Liver (tissue), 9 donors: ENCODE data around the gene GOSR2. TPM values are rescaled to one million over a fixed set of nuclear protein-coding genes. Genes with fewer than 3 reads are reported as not detected.

Source experiments
- DNase-seq: peaks from one replicate; pipeline ENCODE4 v3.0.0-alpha.2; 2017; ENCODE audit warnings: low spot score
- H3K27ac ChIP-seq, 2 donors: one replicate each; pipeline ENCODE4 v1.7.0; 2013; ENCODE audit warnings: inconsistent platforms in 2 of 2, low read length in 2 of 2, control low read depth in 1 of 2, low read depth in 1 of 2, mild to moderate bottlenecking in 1 of 2
- H3K27me3 ChIP-seq, 4 donors: one replicate each; pipeline versions ENCODE4 v1.6.1 to v1.7.0; 2013; ENCODE audit warnings: low read length in 3 of 4, inconsistent platforms in 1 of 4, mild to moderate bottlenecking in 1 of 4, moderate library complexity in 1 of 4; ENCODE audit not compliant: control insufficient read depth in 4 of 4, insufficient read depth in 4 of 4
- H3K36me3 ChIP-seq, 4 donors: one replicate each; pipeline versions ENCODE4 v1.6.1 to v1.7.0; 2013; ENCODE audit warnings: low read length in 3 of 4, mild to moderate bottlenecking in 3 of 4, low read depth in 1 of 4, moderate library complexity in 1 of 4; ENCODE audit not compliant: control insufficient read depth in 4 of 4, insufficient read depth in 3 of 4
- H3K4me1 ChIP-seq, 4 donors: one replicate each; pipeline versions ENCODE4 v1.6.1 to v1.7.0; 2013; ENCODE audit warnings: low read length in 3 of 4, mild to moderate bottlenecking in 3 of 4, moderate library complexity in 1 of 4; ENCODE audit not compliant: control insufficient read depth in 4 of 4, insufficient read depth in 4 of 4
- H3K4me3 ChIP-seq, 3 donors: one replicate each; pipeline versions ENCODE4 v1.6.1 to v1.7.0; 2013; ENCODE audit warnings: low read length in 3 of 3, control low read depth in 1 of 3, low read depth in 1 of 3, mild to moderate bottlenecking in 1 of 3
- H3K9ac ChIP-seq, 2 donors: one replicate each; pipeline ENCODE4 v1.7.0; 2013; ENCODE audit warnings: low read length in 2 of 2, mild to moderate bottlenecking in 2 of 2, moderate library complexity in 2 of 2, control low read depth in 1 of 2, low read depth in 1 of 2
- H3K9me3 ChIP-seq, 4 donors: one replicate each; pipeline versions ENCODE4 v1.6.1 to v1.7.0; 2013; ENCODE audit warnings: low read length in 3 of 4; ENCODE audit not compliant: control insufficient read depth in 4 of 4
- EGR1 ChIP-seq, 2 donors: IDR thresholded peaks; 2 replicates each; pipeline ENCODE4 v1.6.1; 2016 to 2018; ENCODE audit warnings: antibody characterized with exemption in 2 of 2, low read depth in 2 of 2
- FOXA1 ChIP-seq: IDR thresholded peaks from 2 replicates; pipeline ENCODE4 v1.6.1; 2016; ENCODE audit warnings: antibody characterized with exemption
- FOXA2 ChIP-seq: IDR thresholded peaks from 2 replicates; pipeline ENCODE4 v1.6.1; 2016; ENCODE audit warnings: antibody characterized with exemption
- GABPA ChIP-seq, 2 donors: IDR thresholded peaks in 1 of 2; conservative IDR thresholded peaks in 1 of 2; 2 replicates each; pipeline ENCODE4 v1.6.1; 2016; ENCODE audit warnings: antibody characterized with exemption in 2 of 2, mild to moderate bottlenecking in 1 of 2, moderate library complexity in 1 of 2
- HNF4A ChIP-seq, 2 donors: conservative IDR thresholded peaks; 2 replicates each; pipeline ENCODE4 v1.6.1; 2016; ENCODE audit warnings: antibody characterized with exemption in 2 of 2, mild to moderate bottlenecking in 2 of 2
- HNF4G ChIP-seq: IDR thresholded peaks from 2 replicates; pipeline ENCODE4 v1.6.1; 2016; ENCODE audit warnings: antibody characterized with exemption
- JUND ChIP-seq, 2 donors: IDR thresholded peaks; 2 replicates each; pipeline ENCODE4 v1.6.1; 2016; ENCODE audit warnings: antibody characterized with exemption in 2 of 2
- NR2F2 ChIP-seq: IDR thresholded peaks from 2 replicates; pipeline ENCODE4 v1.6.1; 2016; ENCODE audit warnings: antibody characterized with exemption
- RAD21 ChIP-seq, 2 donors: IDR thresholded peaks; 2 replicates each; pipeline ENCODE4 v1.6.1; 2016; ENCODE audit warnings: antibody characterized with exemption in 2 of 2, mild to moderate bottlenecking in 2 of 2
- RXRA ChIP-seq, 2 donors: IDR thresholded peaks; 2 replicates each; pipeline ENCODE4 v1.6.1; 2017 to 2018; ENCODE audit warnings: antibody characterized with exemption in 2 of 2, mild to moderate bottlenecking in 1 of 2
- SP1 ChIP-seq: IDR thresholded peaks from 2 replicates; pipeline ENCODE4 v1.6.1; 2018; ENCODE audit warnings: antibody characterized with exemption, mild to moderate bottlenecking
- TAF1 ChIP-seq: conservative IDR thresholded peaks from 2 replicates; pipeline ENCODE4 v1.6.1; 2016; ENCODE audit warnings: antibody characterized with exemption, mild to moderate bottlenecking
- YY1 ChIP-seq: IDR thresholded peaks from 2 replicates; pipeline ENCODE4 v1.6.1; 2016; ENCODE audit warnings: antibody characterized with exemption, mild to moderate bottlenecking
- whole genome bisulfite sequencing: extraction: QIAGEN DNeasy Blood & Tissue Kit; methylation state at CpG from one replicate; pipeline ENCODE4 v1.1.7; 2013; 5-methylcytosine and 5-hydroxymethylcytosine counted together
- polyA plus RNA-seq, 2 donors: library from polyadenylated mRNA; stranded (reverse) in 1 of 2; unstranded in 1 of 2; fragments of 200-250 nt in 1 of 2; fragments of >200 nt in 1 of 2; fragmentation: Nextera tagmentation in 1 of 2; extraction: Ambion mirVana in 1 of 2; gene quantifications; one replicate each; pipeline versions ENCODE4 v1.2.1 to v1.2.3, GENCODE V29; 2013 to 2015
- total RNA-seq, 2 donors: library from RNA; depleted of rRNA; stranded (reverse); fragments of >200 nt; gene quantifications; one replicate each; pipeline ENCODE4 v1.2.3, GENCODE V29; 2014
- TF ChIP-seq, protein P1 (sequence below): IDR thresholded peaks from 2 replicates; pipeline ENCODE4 v1.6.1; 2016; ENCODE audit warnings: antibody characterized with exemption
- TF ChIP-seq, protein P2 (sequence below): IDR thresholded peaks from 2 replicates; pipeline ENCODE4 v1.6.1; 2016; ENCODE audit warnings: antibody characterized with exemption
- TF ChIP-seq, protein P3 (sequence below): fragments of 150-350 bp; IDR thresholded peaks from 2 replicates; pipeline ENCODE4 v1.5.1; 2017; ENCODE audit warnings: improper control_type of control experiment, low read depth, low read length; ENCODE audit not compliant: missing input control
- TF ChIP-seq, protein P4 (sequence below): IDR thresholded peaks from 2 replicates; pipeline ENCODE4 v1.6.1; 2016; ENCODE audit warnings: antibody characterized with exemption
- donor health status: healthy.
- donor health status: healthy.
- donor health status: healthy.
- donor health status: healthy.
- donor health status: healthy.

The GOSR2 gene
- total and polyA plus RNA-seq, 4 donors, result 19.9 to 43.8 (median 21.0) TPM

DNA sequence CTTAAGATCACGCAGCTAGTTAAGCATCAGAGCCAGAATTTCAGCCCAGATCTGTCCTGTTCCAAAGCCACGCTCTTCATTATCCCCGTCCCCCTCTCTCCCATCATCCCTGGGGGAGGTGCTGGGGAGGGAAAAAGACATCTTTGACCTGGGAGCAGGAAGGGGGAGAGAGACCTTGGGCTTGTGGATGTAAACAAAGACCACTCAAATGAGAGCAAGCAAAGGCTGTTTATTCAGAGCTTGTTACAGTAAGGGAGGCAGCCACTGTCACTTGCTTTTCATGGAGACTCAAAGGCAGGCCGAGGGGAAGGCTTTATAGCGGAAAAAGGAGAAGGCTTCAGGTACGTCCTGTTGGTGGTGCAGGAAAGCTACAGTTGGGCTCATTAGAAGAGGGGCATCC lies 59.6 kb downstream of the GOSR2 start:
- no peak for TF ChIP-seq RXRA (IDR thresholded peaks at IDR 0.05)
- TF ChIP-seq NR2F2, result no peak
- TF ChIP-seq HNF4A (conservative IDR thresholded peaks at IDR 0.05), result no peak
- TF ChIP-seq, protein P1, sequence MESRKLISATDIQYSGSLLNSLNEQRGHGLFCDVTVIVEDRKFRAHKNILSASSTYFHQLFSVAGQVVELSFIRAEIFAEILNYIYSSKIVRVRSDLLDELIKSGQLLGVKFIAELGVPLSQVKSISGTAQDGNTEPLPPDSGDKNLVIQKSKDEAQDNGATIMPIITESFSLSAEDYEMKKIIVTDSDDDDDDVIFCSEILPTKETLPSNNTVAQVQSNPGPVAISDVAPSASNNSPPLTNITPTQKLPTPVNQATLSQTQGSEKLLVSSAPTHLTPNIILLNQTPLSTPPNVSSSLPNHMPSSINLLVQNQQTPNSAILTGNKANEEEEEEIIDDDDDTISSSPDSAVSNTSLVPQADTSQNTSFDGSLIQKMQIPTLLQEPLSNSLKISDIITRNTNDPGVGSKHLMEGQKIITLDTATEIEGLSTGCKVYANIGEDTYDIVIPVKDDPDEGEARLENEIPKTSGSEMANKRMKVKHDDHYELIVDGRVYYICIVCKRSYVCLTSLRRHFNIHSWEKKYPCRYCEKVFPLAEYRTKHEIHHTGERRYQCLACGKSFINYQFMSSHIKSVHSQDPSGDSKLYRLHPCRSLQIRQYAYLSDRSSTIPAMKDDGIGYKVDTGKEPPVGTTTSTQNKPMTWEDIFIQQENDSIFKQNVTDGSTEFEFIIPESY, result no peak
- TF ChIP-seq RAD21 (IDR thresholded peaks at IDR 0.05), result no peak
- no peak for TF ChIP-seq HNF4G
- TF ChIP-seq YY1, result no peak
- TF ChIP-seq, protein P2, sequence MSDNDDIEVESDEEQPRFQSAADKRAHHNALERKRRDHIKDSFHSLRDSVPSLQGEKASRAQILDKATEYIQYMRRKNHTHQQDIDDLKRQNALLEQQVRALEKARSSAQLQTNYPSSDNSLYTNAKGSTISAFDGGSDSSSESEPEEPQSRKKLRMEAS, result no peak
- no peak for TF ChIP-seq TAF1
- TF ChIP-seq, protein P3, sequence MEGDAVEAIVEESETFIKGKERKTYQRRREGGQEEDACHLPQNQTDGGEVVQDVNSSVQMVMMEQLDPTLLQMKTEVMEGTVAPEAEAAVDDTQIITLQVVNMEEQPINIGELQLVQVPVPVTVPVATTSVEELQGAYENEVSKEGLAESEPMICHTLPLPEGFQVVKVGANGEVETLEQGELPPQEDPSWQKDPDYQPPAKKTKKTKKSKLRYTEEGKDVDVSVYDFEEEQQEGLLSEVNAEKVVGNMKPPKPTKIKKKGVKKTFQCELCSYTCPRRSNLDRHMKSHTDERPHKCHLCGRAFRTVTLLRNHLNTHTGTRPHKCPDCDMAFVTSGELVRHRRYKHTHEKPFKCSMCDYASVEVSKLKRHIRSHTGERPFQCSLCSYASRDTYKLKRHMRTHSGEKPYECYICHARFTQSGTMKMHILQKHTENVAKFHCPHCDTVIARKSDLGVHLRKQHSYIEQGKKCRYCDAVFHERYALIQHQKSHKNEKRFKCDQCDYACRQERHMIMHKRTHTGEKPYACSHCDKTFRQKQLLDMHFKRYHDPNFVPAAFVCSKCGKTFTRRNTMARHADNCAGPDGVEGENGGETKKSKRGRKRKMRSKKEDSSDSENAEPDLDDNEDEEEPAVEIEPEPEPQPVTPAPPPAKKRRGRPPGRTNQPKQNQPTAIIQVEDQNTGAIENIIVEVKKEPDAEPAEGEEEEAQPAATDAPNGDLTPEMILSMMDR, result no peak
- TF ChIP-seq SP1, result no peak
- TF ChIP-seq EGR1 (IDR thresholded peaks at IDR 0.05; ENCODE audit: low read depth in 2 of 2), result no peak
- no peak for TF ChIP-seq FOXA1
- TF ChIP-seq GABPA (IDR thresholded peaks at IDR 0.05 in 1 of 2, conservative IDR thresholded peaks at IDR 0.05 in 1 of 2), result no peak
- TF ChIP-seq, protein P4, sequence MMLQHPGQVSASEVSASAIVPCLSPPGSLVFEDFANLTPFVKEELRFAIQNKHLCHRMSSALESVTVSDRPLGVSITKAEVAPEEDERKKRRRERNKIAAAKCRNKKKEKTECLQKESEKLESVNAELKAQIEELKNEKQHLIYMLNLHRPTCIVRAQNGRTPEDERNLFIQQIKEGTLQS, result no peak
- no peak for TF ChIP-seq FOXA2
- no peak for TF ChIP-seq JUND (IDR thresholded peaks at IDR 0.05)
- Histone ChIP-seq H3K27me3 (no peaks in the 10 kb centered on the region), H3K9ac (no peak overlapping the region), H3K4me3 (no peak overlapping the region), H3K27ac (no peak overlapping the region), H3K9me3 (no peaks in the 10 kb centered on the region), H3K36me3 (no peaks in the 10 kb centered on the region), H3K4me1 (peaks cover 16 to 31% (median 23%) of the 10 kb centered on the region in 4 donors)
- WGBS, result 96% methylated on average over 6 of the region's 6 CpGs
- no peak for DNase-seq

DNA sequence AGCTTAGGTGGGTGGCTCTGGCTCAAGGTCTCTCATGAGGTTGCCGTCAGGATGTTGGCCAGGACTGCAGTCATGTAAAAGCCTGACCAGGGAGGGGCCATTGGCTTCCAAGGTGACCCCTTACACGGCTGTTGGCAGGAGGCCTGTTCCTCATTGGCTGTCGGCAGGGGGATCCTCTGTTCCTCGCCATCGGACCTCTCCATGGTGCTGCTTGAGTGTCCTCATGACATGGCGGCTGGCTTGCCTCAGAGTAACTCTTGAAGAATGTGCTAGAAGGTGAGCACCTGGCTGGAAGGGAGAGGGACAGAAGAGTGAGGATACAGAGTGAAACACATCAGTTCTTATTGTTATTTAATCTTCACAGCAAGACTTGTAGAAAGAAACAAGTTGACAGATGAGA lies 60.8 kb downstream of the GOSR2 start:
- Histone ChIP-seq H3K27me3 (no peaks in the 10 kb centered on the region), H3K9ac (peak overlapping the region in 1 of 2 donors; percentile 42), H3K9me3 (no peaks in the 10 kb centered on the region), H3K4me3 (no peak overlapping the region), H3K36me3 (no peaks in the 10 kb centered on the region), H3K4me1 (peaks cover 10 to 21% (median 15%) of the 10 kb centered on the region in 4 donors), H3K27ac (peak overlapping the region; percentile 73 to 79)
- DNase-seq, result no peak
- 73% methylated on average over 6 of the region's 6 CpGs for WGBS
- TF ChIP-seq RAD21 (IDR thresholded peaks at IDR 0.05), result no peak
- no peak for TF ChIP-seq TAF1
- no peak for TF ChIP-seq RXRA (IDR thresholded peaks at IDR 0.05)
- TF ChIP-seq YY1, result no peak
- no peak for TF ChIP-seq FOXA1
- no peak for TF ChIP-seq SP1
- TF ChIP-seq, protein P4, result no peak
- TF ChIP-seq, protein P1, result no peak
- no peak for TF ChIP-seq FOXA2
- TF ChIP-seq HNF4A (conservative IDR thresholded peaks at IDR 0.05), result no peak
- no peak for TF ChIP-seq HNF4G
- TF ChIP-seq, protein P3, result no peak
- no peak for TF ChIP-seq GABPA (IDR thresholded peaks at IDR 0.05 in 1 of 2, conservative IDR thresholded peaks at IDR 0.05 in 1 of 2)
- no peak for TF ChIP-seq EGR1 (IDR thresholded peaks at IDR 0.05; ENCODE audit: low read depth in 2 of 2)
